ENCODE results near the gene GLIS1.

Gene GLIS1

GRCh38 chr1:53550201-53550741 lies 188.7 kb downstream of the GLIS1 start:
- no peak for DNase-seq (ENCODE audit: low read depth in 1 of 2, low spot score in 1 of 2)

DNA sequence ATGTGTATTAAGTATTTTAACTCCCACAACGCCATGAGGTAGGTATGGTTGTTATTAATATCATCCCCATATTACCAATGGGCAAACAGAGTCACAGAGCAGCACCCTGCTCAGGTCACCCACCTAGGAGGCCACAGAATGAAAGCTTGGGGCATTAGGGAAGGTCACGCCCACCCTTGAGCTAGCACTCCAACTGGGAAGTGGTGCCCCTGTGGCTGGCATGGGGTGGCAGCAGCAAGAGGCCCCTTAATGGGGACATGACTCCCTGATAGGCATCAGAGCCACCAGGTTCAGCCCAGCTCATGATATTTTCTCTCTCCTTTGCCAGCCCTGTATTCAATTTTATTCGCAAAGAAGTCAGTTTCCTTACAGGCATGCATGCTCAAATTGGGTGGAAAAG lies 189.2 kb downstream of the GLIS1 start:
- DNase-seq (ENCODE audit: low read depth in 1 of 2, low spot score in 1 of 2), result no peak

- no peak for DNase-seq (ENCODE audit: low read depth in 1 of 2, low spot score in 1 of 2)
Measured at GRCh38 chr1:53549287-53549686, 189.7 kb downstream of the GLIS1 start.

DNA sequence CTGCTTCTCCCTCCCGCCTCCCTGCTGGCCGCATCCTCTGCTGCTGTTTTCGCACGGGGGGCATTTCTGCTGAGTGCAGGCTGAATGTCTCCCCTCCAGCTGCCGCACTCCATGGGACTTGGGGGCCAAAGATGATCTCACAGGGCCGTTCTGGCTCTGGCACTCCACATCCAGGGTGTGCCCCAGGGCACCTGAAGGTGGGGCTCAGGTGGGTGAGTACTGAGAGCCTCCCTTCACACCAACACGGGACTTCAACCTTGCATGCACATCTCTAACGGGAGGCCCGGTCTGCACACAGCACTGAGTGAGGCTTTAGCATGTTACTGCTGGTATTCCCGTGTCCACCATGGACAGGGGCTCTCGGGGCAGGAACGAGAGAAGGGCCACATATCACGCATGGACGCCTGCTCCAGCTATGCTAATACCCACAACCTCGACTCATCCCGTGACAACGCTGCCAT lies 190.9 kb downstream of the GLIS1 start:
- no peak for DNase-seq (ENCODE audit: low read depth in 1 of 2, low spot score in 1 of 2)

DNA sequence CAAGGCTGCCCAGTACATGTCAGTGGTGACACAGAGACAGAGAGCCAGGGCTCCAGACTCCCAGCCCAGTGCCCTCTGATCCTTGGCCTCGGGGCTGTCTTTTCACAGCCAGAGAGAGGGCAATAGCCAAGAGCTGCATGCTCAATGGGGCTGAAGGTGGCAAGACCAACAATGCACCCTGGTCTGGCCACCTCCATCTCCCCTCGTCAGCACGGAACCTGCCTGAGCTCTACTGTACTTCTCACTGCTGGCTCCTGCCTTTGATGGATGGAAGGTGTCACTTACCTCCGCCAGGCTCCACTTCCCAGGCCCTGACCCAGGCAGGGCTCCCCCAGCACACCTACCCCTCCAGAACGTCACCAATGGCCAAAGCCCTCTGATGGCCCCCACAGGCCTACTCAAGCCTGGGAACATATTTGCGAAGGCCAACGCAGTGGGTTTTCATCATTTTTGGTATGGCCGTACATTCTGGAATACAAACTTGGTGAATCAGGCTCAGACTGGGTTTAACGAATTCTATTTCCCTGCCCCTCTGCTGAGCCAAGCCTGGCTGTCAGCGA lies 191.7 kb downstream of the GLIS1 start:
- no peak for DNase-seq (ENCODE audit: low read depth in 1 of 2, low spot score in 1 of 2)

DNA sequence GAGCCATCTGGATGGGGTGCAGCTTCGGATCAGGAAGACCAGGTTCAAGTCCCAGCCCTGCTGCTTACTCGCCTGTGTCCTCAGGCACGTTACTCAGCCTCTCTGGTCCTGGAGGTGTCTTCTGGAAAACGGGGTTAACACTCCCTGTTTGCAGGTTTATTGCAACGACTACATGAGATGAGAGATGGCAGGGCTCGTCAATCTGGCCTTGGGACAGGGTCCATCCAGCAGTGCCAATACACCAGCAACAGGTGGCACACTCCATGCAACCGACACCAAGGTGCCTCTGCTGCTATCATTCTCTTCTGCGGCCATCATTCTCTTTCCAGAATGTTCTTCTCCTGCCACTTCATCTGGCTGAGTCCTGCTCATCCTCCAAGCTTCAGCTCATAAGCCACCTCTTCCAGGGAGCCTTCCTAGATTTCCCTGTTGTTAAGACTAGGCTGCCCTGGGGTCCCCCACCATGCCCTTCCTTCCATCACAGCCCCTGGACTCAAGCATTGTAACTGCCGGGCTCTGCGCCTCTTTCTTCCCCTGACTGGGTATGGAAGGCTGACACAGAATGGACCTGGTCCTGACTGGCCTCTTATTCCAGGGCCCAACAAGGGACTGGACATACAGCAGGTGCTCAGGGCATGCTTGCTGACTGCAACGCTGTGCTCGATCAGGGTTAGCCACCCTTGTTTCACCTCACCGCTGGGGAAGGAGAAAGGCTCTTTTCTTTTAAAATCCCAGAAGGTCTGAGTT lies 192.4 kb downstream of the GLIS1 start:
- DNase-seq (ENCODE audit: low read depth in 1 of 2, low spot score in 1 of 2), result no peak

DNA sequence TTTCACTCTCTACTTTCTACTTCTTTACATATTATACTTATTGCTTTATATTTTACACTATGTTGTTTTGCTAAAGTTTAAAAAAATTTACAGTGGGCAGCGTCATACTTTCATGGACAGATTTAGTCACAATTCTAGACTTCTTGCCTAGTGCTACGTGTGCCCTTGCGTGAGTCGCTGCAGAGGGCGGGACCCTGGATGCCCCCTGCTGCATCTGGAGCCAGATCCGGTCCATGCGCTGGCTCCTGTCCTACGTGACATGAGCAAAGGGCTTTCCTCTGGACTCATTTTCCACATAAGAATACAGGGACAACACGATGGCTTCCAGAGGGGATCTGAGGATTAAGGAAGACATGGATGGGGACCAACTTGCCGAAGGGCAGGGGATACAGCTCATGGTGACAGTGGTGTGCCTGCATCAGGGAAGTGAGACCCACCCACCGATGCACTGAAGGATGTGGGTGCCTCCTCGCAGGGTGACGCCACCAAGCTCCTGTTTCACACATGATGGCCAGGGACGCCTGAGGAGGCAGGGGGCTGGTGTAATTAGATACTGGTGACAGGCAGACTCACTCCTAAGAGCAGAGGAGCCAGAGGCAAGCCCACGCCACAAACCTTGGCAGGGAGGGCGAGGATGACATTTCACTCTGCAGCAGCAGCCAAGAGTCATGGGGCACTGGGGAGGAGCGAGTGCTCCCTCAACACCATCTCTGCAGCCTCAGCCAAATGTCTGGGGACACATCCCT lies 193.1 kb downstream of the GLIS1 start:
- no peak for DNase-seq (ENCODE audit: low read depth in 1 of 2, low spot score in 1 of 2)

- no peak for DNase-seq (ENCODE audit: low read depth in 1 of 2, low spot score in 1 of 2)
Measured at GRCh38 chr1:53544728-53545515, 194.0 kb downstream of the GLIS1 start.

DNA sequence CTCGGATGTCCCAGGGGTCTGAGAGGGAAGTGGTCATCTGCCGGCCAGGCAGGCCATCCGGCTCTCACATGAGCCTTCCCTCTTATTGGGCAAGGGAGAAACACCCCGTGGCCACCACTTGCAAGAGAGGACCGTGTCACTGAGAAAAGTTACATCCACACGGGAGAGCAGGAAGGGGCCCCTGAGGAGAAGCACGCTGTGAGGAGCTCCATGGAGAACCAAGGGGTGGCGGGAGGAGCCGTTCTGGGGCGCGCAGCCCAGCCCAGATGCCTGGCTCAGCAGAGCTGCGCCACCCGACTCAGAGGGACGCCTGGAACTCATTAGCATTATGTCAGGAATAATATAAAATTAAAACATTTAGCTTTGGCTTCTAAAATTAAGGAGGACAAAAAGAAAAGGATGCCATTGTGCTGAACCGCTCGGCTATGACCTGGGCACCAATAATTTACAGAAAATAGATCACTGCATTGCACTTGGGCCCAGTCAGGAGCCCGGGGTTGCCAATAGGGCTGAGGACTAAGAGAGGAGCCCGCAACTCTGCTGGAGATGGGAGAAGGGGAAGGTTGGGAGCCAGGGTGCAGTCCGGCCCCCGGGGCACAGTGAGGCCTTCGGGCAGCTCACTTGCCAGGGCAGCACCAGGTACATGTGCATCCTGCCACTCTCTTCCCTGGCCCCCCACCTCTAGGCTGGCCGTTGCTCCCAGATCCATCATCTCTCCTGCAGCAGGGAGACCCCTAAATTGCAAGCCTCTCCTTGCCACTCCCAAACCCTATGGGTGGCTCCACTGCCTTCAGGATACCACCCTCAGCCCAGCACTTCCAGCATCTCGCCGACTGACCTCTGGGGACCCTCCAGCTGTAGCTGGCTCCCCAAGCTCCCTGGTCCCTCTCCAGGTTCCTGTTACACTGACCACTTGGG lies 194.9 kb downstream of the GLIS1 start:
- no peak for DNase-seq (ENCODE audit: low read depth in 1 of 2, low spot score in 1 of 2)

DNA sequence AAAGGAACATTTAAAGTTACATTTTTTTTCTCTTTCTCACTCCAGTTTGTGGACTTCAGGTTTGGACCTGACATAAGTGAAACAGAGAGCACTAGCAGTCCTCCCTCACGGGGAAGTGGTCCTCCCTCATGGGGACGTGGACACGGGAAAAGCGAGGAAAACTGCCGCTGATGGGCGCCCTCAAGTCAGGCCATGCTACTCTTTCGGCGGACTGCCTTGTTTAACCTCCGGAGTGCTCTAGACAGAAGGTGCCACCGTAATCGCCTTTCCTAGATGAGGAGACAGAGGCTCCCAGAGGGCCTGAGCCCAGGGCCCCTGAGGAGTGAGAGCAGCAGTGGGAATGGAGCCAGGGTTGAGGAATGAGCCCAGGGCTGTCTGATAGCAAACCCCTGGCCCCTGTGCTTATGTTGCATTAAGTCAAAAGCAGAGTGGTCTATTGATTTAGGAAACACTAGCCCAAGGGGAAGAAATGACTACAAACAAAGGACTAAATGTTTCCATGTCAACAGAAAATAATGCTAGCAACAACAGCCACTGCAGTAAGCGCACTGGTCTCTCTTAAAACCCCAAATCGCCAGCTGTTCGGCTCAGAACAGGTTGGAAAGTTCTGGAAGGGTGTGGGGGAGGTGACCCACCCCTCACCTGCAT lies 195.7 kb downstream of the GLIS1 start:
- no peak for DNase-seq (ENCODE audit: low read depth in 1 of 2, low spot score in 1 of 2)

DNA sequence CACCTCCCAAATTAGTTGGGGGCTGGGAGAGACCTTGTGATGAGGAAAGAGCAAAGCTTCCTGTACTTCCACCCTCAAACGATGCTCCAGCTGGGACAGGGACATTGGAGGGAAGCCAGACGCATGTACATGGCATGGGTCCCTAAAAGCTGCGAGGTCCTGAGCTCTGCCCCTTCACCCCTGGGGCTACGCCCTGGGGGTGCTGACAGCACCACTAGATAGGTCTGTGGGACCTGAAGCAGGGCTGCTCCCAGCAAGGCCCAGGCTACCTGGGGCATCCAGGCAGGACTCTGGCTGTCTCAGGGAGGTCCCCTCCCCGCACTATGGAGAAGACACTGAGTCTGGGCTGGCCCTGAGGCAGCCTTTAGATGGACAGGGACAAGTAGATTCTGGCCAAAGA lies 196.4 kb downstream of the GLIS1 start:
- no peak for DNase-seq (ENCODE audit: low read depth in 1 of 2, low spot score in 1 of 2)

DNA sequence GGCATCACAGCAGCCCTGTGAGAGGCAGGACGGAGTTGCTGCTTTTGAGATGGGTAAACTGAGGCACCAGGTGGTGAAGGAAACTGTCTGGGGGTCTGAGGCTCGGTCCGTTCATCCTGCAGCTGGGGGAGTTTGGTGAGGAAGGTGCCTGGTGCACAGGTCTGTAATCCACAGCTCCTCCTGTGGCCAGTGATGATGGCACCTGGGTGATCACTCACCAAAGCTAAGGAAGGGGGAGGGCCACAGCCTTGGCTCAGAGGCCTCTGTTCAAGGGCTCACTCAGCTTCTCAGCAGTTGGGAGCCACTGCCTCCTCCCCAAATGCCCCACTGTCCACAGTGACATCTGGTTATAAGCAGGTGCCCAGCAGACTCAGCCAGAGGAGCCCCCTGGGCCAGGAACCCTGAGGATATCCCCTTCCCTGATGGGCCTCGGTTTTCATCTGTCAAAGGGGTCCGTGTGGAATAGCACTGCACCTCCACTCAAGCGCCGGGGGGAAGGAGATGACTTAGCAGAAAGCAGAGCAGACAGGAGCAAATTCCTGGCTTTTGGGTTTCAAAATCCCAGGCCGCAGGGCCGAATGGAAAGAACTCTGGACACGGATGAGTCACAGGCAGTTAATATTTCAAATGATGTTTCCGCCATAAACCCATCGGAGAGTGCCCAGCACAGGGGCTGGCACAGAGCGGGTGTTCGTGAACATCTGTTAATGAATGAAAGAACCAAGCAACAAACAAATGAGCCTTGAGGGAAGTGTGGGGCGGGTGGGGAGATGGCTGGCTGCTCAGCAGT lies 197.0 kb downstream of the GLIS1 start:
- DNase-seq (ENCODE audit: low read depth in 1 of 2, low spot score in 1 of 2), result no peak

DNA sequence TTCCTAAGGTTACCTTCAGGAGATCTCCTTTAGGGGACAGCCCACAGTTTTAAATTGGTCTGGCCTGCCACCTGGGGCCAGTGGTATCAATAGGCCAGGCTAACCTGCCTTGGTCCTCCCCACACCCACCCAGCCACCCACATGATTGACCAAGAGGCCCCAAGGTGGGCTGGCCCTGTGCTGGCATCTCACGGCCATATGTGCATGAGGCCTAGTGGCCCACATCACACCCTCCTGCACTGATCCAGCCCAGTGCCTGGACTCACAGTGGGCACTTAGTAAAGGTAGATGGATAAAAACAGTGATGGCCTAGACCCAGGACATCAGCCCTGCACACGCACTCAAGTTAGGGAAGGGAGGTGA lies 197.7 kb downstream of the GLIS1 start:
- DNase-seq (ENCODE audit: low read depth in 1 of 2, low spot score in 1 of 2), result no peak

GRCh38 chr1:53540604-53541262 lies 198.2 kb downstream of the GLIS1 start:
- no peak for DNase-seq (ENCODE audit: low read depth in 1 of 2, low spot score in 1 of 2)

- DNase-seq (ENCODE audit: low read depth in 1 of 2, low spot score in 1 of 2), result no peak
Measured at GRCh38 chr1:53539711-53540603, 199.0 kb downstream of the GLIS1 start.

GRCh38 chr1:53539226-53539625 lies 199.7 kb downstream of the GLIS1 start:
- no peak for DNase-seq (ENCODE audit: low read depth in 1 of 2, low spot score in 1 of 2)

DNA sequence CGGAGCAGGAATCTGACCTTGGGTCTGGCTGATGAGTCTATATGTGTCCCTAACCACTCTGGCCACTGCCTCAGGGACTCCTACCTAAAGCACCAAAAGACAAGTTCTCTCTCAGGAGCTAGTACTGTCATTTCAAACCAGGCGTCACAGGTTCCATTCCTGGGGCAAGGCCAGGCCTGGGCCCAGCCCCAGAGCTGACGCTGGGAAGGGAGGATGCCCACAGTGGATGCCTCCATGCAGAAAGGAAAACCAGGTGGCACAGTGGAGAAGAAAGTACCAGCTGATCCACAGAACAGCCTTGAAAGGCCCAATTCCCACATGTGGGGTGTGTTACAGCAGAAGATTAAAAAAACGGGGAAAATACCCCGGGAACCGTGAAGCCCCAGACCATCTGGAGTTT lies 202.4 kb downstream of the GLIS1 start:
- DNase-seq (ENCODE audit: low read depth in 1 of 2, low spot score in 1 of 2), result no peak

All from stimulated activated CD4-positive, alpha-beta T cell treated with anti-CD3 and anti-CD28 coated beads, Interleukin-15, amount 100 ng/mL, for 1 hour (primary cell).